ENCODE data around the gene ZBTB21.
"Not testable (repeated sequence)": the region's sequence is repeated elsewhere in the genome, so short reads cannot be mapped to it uniquely, and the experiment has no call there.

Gene ZBTB21

DNA sequence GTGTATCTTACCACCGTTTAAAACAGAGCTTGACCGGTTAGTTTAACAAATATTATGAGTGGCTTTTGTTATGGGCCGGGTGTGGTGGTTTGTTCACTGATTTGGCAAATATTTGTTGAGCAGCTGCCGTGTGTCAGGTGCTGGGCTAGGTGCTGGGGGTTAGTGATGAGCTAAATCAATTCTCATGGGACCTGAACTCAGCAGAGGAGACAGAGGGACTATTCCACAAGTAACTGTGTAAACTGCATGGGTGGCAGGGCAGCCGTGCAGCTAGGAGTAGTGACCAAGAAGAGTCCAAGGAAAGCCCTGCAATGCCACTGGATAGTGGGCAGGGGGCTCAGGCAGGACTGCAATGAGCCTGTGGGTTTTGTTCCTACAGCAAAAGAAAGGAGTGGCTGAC is 45.1 kb downstream of the ZBTB21 start:
- no peak for DNase-seq

DNA sequence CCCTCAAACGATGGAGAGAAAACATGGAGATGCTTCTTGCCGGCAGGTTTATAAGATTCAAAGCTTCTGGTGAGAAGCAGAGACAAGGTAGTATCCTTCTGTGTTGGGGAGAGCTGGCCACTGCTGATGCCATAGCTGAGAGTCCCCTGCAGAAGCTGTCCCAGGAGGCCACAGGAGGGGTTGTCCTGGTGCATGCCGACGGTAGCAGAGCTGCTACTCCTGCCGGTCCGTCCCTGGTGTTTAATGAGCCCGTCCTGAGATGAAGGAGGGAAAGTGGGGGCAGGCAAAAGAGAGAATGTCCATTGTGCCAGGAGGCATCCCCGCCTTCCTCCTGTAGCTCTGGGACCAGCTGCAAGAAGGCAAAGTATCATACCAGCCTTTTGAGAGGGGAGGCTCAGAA is 46.0 kb downstream of the ZBTB21 start:
- no peak for DNase-seq

DNA sequence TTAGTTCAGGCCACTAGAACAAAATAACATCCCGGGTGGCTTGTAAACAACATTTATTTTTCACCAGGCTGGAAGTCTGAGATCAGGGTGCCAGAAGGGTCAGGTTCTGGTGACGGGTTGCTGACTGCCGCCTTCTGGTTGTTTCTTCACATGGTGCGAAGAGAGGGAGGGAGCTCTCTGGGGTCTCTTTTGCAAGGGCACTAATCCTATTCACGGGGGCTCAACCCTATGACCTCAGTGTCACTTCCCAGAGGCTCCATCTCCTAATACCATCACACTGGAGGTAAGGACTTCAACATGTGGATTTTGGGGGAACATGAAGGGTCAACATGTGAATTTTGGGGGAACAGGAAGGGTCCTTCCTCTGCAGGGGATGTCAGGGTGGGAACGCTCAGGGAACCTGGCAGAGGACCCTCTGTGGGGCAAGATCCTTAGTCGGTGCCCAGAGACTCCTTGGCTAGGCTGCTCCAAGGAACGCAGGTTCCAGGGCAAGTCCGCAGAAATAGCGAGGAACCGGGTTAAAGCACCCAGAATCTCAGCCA is 47.7 kb downstream of the ZBTB21 start:
- no peak for DNase-seq

DNA sequence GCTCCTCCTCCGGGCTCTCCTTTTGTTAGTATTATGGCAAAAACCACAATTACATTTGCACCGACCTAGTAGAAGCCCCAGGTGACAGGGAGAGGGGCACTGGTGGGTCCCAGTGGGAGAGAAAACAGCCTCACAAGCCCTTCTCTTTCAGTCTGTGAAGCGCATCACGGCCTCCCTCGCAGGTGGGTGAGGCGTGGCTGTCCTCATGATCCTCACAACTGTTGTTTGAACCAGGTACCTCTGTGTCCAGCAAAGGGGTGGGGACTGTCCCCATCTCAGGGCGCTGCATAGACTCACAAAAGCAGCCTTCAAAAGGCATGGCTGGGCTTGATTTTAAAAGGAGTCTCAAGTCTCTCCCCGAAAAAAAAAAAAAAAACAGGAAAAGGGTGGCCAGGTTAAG is 48.4 kb downstream of the ZBTB21 start:
- DNase-seq, result no peak

DNA sequence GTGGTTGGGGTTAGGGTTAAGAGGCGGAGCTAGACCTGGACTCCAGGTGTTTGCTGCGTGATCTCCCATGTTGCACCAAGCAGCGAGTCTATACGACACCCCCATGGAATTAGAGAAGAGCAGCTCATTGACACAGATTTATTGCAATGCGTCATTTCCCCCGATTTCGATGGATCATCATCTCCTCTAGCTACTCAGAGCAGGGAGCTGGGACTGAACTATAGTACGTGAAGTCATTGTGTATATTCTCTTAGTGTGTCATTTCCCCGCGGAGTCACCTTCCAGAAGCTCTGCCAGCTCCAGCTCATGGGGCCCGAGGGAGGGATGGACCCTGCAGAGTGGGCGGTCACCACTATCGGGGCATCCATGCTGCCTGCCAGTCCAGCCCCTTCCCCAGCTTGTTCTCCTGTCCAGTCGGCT is 48.9 kb downstream of the ZBTB21 start:
- no peak for DNase-seq

DNA sequence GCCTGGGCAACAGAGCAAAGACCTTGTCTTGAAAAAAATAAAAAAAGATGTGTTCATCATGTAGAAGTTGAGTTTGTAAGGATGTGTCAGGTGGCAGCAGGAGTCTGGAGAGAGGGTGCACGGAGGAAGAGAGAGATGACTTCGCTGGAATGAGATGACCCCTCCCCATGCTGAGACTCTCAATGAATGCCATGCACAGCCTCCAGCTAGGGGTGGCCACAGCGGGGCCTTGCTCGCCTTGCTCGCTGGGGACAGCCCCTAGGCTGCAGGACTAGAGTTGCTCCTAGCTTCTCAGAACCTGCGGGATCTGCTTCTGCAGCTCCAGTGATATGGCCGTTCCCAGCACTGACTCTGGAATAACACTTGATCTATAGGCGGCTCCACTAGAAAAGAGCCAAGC is 49.8 kb downstream of the ZBTB21 start:
- no peak for DNase-seq

DNA sequence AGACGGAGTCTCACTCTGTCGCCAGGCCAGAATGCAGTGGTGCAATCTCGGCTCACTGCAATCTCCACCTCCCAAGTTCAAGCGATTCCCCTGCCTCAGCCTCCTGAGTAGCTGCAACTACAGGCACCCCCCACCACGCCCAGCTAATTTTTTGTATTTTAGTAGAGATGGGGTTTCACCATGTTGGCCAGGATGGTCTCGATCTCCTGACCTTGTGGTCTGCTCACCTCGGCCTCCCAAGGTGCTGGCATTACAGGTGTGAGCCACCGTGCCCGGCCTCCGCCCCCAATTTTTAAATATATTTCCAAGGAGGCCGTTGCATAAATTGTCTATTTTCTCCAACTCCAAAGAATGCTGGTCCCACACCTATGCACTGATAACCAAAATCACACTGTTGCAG is 50.5 kb downstream of the ZBTB21 start:
- not testable (repeated sequence) for DNase-seq

DNA sequence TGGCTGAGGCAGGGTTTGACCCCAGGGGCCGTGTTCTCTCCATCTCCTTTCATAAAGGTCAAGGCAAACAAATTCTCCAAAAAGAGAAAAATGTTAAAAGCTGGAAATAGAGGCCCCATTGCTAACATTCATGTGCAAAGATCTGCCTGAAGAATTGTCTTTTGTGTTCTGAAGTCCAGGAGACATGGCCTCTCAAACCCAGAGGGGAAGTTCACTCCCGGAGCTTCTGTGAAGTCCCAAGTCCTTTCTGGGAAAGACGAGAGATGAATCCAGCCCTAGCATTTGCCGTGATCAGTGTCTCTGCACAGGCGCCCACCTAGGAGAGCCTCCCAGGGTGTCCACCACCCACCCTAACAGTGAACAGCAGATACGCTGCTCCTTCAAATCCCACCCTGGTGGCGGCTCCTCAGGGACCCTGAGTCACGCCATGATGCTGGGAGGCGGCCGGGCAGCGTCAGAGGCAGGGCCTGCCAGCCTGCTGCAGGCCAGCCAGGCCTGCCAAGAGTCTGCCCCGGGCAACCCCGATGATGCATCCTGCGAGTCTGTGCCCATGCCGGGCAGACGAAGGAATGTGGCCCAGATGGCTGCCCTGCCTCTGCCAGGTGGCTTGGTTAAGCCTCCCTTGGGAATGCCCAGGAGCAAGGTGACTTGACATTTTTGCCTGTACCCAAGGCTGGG is 51.1 kb downstream of the ZBTB21 start:
- DNase-seq, result no peak

DNA sequence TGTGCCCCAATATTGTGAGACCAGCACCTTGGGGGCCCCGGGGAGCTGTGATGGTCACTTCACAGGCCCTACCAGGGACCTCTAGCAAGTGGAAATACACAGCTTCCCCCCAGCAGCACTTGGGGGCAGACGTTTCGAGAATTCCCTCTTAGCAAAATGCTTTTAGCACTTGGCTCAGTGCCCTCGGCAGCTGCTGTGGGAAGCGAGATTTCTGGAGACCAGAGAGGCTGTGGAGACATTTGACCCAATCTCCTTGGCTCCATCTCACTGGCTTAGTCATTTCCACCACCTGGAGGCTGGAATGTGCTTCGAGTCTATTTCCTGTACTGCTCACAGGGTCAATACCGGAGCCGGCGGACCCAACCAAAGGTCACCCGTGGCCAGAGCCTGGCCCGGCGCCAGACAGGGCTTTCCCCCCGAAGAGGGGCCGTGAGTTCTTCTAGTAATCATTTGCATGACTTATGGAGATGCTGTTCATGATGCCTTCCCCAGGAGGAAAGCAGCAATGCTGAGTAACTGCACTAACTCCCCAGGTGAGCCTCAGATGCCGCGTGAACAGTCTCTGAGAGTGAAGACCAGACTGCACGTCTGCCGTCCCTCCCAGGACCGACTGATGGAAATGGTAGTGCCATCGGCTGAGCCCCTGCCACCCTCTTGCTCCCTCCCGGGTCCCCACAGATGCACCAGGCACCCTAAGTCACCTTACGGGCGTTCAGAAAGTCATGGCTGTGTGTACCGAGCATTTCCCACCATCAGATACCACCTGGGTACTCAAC is 52.0 kb downstream of the ZBTB21 start:
- peak; percentile 0 for DNase-seq

DNA sequence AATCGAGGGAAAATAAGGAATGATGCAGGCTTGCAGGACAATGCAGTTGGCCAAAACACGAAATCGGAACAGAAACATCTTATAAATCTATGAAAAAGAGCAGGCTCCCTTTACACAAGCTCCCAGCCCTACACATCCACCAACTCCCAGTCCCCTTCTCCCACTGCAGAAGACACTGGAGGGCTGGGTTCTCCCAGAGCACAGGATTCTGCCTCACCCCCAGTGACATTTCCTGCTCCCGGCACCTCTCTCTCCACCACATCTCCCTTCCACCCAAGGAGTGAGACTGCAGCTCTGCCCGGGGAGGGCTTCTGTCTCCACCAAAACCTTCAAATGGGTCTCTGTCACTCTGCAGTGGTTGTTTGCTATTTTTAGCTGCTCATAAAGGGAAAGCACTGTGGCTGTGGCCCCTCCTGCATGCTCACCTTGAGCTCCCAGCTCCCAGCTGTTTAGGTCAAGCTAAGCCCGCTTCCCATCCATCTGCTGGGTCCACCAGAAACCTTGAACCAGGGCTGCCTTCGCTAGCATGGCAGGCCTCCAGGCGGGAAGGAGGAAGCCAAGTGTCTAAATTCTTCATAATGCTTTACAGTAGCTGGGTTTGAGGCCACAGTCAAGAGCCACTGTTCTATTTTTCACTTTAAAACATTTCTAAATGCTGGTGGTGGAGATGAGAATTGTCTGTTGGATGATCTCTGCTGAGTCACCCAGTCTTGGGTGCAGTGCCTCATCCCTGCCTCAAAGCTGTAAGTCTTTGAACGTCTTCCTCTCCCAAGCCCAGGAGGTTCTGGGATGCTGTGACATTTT is 53.0 kb downstream of the ZBTB21 start:
- DNase-seq, result no peak

DNA sequence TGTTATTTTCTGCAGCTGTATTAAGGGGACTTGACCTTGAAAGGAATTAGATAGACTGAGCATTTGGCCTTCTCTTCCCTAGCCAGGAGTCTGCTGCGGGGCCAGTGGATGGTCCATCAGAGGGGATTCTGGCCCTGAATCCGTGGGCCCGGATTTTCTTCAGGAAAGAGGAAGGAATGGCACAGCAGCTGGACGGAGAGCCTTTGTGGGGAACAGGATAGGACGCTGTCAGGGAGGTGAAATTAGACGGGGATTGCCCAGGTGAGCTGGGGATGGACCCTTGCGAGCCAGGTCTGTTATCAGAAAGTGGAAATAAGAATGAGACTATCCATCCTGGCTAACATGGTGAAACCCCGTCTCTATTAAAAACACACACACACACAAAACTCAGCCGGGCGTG is 54.6 kb downstream of the ZBTB21 start:
- DNase-seq, result no peak

DNA sequence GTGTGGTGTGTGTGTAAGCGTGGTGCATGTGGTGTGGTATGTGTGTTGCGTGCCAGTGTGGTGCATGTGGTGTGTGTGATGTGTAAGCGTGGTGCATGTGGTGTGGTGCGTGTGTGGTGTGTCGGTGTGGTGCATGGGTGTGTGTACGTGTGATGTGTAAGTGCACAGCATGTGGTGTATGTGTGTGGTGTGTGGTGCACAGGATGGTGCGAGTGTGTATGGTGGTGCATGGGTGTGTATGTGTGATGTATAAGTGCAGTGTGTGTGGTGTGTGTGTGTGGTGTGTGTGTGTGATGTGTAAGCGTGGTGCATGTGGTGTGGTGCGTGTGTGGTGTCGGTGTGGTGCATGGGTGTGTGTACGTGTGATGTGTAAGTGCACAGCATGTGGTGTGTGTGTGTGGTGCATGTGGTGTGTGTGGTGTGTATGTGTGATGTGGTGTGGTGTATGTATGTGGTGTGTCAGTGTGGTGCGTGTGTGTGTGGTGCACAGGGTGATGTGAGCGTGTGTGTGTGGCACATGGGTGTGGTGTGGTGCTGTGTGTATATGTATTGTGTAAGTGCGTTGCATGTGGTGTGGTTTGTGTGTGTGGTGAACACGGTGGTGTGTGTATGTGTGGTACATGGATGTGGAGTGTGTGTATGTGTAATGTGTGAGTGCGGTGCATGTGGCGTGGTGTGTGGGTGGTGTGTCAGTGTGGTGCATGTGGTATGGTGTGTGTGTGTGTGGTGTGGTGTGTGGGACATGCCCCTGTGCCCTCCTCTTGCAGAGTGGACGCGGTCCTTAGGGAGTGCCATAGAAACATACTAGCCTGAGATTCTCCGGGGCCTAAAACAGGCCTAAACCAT is 55.3 kb downstream of the ZBTB21 start:
- DNase-seq, result no peak

DNA sequence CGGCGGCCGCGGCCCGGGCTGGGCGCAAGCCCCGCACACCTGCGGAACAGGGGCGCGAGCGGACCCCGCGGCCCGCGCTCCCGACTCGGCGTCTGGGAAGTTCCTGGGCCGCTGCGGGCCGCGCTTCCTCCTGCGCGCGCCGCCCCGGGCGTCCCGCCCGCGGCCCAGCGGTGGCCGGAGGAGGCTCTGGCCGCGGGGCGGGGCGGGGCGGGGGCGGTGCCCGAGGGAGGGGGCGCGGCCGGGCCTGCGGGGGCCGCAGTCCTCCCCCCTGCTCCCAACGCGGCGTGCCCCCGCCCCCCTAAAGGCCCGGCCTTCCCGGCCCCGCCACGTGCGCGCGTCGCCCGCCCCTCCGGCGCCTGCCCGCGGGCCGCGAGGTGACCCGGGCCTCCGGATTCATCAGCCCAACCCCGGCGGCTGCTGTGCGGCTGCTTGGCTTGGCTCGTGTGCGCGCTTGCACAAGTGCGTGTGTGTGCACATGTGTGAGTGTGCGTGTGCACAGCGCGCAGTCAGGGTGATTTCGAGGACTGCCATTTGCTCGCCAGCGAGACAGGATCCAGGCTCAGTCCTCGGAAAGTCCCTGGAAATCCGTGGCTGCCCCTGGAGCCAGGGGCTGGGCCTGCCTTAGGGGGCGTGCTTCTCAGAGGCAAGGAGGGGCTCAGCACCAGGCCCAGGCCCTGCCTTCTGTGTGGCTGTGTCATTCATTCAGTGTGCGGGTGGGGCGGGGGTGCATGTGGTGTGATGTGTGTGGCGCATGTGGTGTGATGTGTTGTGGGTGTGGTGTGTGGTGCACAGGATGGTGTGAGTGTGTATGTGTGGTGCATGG is 56.1 kb downstream of the ZBTB21 start, which contains the start of gene C2CD2:
TSS of gene C2CD2 (minus strand) at position 188 of the 823 bp plus-strand sequence. CDS start 370 bp downstream, outside the sequence.
- DNase-seq, result peak; percentile 37

DNA sequence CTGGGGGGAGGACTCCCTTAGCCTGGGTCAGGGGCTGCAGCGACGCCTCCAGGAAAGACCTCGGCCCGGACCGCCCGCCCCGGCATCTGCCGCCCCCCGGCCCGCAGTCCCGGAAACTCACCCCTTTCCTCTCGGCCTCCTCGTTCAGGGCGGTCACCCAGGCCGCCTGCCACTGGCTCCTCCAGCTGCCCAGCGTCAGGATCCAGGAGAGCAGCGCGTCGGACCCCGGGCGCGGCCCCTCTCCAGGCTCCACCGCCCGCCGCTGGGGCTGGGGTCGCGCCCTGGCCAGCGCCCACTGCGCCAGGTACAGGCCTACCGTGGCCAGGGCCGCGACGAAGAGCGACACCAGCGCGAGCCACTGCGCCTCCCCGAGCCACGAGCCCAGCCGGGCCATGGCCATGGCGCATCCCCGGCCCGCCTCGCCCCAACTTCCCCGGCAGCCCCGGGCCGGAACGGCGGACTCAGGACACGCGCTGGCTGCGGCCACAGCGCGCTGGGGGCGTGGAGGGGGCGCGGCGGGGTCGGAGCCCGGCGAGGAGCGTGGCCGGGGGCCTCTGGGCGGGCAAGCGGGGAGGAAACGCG is 56.8 kb downstream of the ZBTB21 start:
- no peak for DNase-seq

DNA sequence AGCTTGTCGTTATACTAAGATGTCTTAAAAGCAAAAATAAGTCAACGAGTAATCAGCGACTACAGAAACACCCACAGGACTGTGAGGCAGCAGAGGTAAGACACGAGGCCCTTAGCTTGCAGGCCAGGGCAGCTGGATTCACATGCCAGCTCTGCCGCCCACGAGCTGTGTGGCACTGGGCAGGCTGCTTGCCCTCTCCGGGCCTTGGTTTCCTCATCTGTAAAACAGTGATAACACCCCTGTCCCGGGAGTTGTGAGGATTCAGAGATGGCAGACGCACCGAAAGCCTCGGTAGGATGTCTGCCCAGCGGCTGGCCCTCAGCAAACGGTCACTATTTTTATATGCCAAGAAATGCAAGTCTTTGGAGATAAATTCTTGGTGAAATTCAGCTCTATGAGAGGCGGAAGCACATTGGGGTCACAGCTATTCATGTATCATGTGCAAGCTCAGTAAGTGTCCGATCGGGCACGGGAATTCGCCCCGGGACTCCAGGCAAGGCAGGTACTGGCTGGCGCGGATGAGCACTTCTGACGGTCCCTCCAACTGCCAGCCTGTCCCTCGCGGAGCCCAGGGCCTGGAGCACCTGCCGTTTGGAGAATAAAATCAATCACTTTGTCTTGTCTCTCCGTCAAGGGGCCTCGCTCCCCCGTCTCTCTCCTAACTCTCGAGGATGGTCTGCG is 57.5 kb downstream of the ZBTB21 start:
- no peak for DNase-seq

DNA sequence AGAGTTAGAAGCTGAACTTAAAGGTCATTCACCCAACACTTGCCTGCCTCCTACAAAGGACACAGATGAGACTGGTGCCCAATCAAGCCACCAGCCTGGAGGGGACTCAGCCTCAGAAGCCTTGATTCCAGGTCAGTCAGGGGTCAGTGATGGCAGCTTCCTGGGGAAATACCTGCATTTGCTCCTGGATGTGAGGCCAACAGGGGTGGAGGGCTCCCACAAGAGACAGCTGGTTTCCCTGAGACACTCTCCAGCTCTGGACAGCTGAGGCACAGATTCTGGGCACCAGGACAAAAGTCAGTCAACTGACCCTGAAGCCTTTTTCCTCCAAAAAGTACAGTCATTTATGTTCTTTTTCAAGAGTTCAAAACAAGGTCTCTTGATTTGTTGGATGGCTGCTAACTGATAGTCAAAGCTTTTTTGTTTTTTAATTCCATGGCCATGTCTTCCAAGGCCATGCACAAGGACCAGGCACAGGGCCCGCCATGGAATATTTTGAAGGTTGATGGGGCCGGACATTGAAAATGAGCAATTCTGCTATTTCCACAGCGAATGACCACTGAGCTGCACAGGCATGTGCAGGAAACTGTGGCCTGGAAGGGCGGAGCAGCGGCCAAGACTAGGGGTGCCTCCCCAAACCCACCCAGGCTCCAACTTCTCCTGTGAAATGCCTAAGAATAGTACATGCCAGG is 58.1 kb downstream of the ZBTB21 start:
- no peak for DNase-seq

DNA sequence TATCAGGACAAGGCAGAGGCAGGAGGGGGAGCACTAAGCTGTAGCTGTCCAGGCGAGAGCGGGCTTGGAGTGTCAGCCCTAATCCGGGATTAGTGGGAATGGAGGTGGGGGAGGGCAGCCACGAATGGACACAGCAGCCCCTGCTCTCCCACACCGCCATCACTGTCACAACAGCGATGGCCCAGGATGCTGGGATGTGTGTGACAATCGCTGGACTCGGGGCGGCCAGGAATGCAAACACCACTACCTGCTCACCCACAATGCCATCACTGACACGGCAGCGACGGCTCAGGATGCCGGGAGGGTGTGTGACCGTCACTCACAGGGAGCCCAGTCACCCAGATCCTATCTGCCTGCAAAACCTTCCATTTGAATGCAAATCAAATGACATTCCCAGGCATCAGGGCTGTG is 59.2 kb downstream of the ZBTB21 start:
- DNase-seq, result no peak

DNA sequence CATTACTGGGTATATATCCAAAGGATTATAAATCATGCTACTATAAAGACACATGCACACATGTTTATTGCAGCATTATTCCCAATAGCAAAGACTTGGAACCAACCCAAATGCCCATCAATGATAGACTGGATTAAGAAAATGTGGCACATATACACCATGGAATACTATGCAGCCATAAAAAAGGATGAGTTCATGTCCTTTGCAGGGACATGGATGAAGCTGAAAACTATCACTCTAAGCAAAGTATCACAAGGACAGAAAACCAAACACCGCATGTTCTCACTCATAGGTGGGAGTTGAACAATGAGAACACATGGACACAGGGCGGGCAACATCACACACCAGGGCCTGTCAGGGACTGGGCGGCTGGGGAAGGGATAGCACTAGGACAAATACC is 60.5 kb downstream of the ZBTB21 start:
- not testable (repeated sequence) for DNase-seq

DNA sequence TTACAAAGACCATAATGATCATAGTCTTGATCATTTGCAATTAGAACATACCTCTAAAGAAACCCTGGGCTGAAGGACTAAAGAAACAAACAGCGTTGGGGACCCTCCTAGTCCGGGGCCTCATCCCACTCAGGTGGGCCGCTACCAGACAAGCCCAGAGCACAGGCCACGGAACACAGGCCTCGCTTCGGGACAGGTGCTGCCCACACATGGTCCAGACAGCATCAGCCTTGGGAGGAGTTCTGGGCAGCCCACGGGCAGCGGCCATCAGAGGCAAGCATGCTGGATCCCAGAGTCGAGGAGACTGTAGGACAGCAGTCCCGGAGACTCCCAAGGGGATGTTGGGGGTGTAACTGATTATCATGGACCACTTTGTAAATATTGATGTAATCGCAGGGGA is 61.3 kb downstream of the ZBTB21 start:
- no peak for DNase-seq
